ENCODE measurements around the gene SARNP. TPM values are rescaled to one million over a fixed set of nuclear protein-coding genes. Genes with fewer than 3 reads are reported as not detected.

Gene SARNP
- total RNA-seq, 1 experiment from 2014 or later, result 98.3 TPM

DNA sequence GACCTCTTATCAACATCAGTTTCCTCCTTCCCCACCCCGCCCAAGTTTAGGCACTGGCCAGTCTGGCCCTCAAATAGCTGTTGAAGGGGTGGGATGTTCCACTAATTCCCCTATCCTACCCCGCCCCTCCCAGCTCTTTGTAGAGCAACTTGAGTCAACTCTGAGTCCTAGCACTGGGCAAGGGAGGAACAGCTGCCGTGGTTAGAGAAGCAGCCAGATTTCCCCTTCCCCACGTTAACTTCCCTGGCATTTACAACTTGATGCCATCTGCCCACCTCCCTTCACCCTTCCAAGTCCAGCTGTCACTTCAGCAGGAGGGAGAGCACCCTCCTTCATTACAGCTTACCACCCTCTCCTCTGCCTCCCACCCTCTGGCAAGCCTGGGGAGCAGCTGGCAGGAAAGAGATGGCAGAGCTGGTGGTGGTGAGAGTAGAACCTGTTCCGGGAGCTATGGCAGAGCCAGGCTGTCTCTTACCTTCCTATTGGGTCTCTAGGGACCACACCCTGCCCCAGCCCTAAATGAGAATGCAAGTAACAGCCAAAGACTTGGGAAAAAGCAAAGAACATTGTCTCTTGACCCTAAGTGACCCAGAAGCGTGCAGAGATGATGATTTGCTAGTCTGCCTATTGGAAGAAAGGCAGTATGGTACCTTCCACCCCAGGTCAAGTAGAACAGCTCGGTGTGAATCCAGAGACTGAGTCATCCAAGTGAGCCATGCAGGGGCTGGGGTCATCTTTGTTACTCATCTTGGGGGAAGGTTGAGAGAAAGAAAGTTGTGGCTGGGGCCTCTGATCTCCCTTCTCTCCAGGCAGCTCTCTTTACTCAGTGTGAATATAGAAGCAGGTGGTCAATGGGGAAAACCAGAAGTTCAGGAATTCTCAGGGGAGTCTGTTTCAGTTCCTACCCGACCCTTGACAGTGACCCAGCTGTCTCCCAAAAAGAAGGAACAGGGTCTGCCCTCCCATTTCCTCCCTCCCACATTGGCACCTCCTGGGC lies 100.2 kb downstream of the SARNP start (continued):
- no peak for TF ChIP-seq NR1H2 (CRISPR knock-in tag; IDR thresholded peaks at IDR 0.05)
- no peak for TF ChIP-seq KAT7 (CRISPR knock-in tag; IDR thresholded peaks at IDR 0.05; ENCODE audit: borderline replicate concordance)
- TF ChIP-seq, protein P1, sequence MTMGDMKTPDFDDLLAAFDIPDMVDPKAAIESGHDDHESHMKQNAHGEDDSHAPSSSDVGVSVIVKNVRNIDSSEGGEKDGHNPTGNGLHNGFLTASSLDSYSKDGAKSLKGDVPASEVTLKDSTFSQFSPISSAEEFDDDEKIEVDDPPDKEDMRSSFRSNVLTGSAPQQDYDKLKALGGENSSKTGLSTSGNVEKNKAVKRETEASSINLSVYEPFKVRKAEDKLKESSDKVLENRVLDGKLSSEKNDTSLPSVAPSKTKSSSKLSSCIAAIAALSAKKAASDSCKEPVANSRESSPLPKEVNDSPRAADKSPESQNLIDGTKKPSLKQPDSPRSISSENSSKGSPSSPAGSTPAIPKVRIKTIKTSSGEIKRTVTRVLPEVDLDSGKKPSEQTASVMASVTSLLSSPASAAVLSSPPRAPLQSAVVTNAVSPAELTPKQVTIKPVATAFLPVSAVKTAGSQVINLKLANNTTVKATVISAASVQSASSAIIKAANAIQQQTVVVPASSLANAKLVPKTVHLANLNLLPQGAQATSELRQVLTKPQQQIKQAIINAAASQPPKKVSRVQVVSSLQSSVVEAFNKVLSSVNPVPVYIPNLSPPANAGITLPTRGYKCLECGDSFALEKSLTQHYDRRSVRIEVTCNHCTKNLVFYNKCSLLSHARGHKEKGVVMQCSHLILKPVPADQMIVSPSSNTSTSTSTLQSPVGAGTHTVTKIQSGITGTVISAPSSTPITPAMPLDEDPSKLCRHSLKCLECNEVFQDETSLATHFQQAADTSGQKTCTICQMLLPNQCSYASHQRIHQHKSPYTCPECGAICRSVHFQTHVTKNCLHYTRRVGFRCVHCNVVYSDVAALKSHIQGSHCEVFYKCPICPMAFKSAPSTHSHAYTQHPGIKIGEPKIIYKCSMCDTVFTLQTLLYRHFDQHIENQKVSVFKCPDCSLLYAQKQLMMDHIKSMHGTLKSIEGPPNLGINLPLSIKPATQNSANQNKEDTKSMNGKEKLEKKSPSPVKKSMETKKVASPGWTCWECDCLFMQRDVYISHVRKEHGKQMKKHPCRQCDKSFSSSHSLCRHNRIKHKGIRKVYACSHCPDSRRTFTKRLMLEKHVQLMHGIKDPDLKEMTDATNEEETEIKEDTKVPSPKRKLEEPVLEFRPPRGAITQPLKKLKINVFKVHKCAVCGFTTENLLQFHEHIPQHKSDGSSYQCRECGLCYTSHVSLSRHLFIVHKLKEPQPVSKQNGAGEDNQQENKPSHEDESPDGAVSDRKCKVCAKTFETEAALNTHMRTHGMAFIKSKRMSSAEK (CRISPR knock-in tag; IDR thresholded peaks at IDR 0.05; ENCODE audit: borderline replicate concordance), result no peak
- no peak for TF ChIP-seq GRHL2 (CRISPR knock-in tag; IDR thresholded peaks at IDR 0.05; ENCODE audit: insufficient replicate concordance, severe bottlenecking)
- TF ChIP-seq, protein P2, sequence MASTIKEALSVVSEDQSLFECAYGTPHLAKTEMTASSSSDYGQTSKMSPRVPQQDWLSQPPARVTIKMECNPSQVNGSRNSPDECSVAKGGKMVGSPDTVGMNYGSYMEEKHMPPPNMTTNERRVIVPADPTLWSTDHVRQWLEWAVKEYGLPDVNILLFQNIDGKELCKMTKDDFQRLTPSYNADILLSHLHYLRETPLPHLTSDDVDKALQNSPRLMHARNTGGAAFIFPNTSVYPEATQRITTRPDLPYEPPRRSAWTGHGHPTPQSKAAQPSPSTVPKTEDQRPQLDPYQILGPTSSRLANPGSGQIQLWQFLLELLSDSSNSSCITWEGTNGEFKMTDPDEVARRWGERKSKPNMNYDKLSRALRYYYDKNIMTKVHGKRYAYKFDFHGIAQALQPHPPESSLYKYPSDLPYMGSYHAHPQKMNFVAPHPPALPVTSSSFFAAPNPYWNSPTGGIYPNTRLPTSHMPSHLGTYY (CRISPR knock-in tag; IDR thresholded peaks at IDR 0.05), result no peak

DNA sequence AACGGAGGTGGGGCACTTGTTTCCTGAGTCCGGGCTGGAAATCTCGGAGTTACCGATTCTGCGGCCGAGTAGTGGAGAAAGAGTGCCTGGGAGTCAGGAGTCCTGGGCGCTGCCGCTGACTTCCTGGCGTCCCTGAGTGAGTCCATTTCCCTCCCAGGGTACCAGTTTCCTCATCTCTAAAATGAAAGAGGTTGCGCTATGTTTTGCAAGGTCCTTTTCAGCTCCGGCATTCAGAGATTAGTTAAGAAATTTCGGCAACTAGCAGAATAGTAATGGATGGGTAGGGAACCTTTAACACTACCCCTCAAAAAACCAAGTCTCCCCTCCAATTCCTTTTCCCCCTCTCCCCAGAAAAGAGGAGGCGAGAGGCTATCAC lies 101.0 kb downstream of the SARNP start:
- peaks cover 22% of the 10 kb centered on the region for H3K27me3 Mint-ChIP-seq (ENCODE audit: low read depth)

DNA sequence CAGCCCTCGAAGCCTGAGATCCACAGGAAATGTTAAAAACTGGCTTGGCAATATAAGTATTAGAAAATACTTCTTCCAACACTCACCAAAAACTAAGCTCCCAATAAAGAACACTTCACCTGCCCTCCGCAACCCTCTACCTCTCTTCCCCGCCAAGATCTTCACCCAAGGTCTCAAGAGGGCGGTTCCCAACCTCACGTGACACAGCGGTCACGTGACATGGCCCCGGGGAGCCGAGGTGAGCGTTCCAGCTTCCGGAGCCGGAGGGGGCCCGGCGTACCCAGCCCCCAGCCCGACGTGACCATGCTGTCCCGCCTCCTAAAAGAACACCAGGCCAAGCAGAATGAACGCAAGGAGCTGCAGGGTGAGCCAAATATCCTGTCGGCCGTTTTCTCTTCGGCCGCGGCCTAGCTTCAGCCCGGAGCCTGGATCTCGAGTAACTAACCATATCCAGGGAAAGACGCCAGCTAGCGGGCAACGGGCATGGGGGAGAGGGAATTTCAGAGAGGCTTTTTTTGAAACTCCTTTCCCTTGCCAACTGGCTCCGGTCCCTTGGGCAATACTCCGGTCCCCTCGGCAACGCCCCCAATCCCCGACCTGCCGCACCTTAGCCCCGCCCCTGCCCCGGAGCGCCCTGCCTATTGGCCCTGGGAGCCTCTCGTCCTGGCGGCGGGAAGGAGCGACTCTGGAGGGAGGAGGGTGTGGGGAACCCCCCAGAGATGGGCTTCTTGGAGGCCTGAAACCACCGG lies 101.5 kb downstream of the SARNP start, which contains the start of gene BLOC1S1:
Gene BLOC1S1 (plus strand): TSS at position 214 of the 749 bp plus-strand sequence. CDS start 6 bp downstream, at position 220.
- ATAC-seq, result peak; percentile 88
- TF ChIP-seq NFATC4 (CRISPR knock-in tag; IDR thresholded peaks at IDR 0.05) (no peak), SOX15 (CRISPR knock-in tag; IDR thresholded peaks at IDR 0.05) (no peak), TEAD1 (CRISPR knock-in tag; IDR thresholded peaks at IDR 0.05) (peak; percentile 68; the same call in 1 of the 2 replicates)
- TF ChIP-seq, protein P3, sequence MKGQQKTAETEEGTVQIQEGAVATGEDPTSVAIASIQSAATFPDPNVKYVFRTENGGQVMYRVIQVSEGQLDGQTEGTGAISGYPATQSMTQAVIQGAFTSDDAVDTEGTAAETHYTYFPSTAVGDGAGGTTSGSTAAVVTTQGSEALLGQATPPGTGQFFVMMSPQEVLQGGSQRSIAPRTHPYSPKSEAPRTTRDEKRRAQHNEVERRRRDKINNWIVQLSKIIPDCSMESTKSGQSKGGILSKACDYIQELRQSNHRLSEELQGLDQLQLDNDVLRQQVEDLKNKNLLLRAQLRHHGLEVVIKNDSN (CRISPR knock-in tag; IDR thresholded peaks at IDR 0.05), result peak; percentile 100
- TF ChIP-seq, protein P4, sequence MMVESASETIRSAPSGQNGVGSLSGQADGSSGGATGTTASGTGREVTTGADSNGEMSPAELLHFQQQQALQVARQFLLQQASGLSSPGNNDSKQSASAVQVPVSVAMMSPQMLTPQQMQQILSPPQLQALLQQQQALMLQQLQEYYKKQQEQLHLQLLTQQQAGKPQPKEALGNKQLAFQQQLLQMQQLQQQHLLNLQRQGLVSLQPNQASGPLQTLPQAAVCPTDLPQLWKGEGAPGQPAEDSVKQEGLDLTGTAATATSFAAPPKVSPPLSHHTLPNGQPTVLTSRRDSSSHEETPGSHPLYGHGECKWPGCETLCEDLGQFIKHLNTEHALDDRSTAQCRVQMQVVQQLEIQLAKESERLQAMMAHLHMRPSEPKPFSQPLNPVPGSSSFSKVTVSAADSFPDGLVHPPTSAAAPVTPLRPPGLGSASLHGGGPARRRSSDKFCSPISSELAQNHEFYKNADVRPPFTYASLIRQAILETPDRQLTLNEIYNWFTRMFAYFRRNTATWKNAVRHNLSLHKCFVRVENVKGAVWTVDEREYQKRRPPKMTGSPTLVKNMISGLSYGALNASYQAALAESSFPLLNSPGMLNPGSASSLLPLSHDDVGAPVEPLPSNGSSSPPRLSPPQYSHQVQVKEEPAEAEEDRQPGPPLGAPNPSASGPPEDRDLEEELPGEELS (CRISPR knock-in tag; IDR thresholded peaks at IDR 0.05), result no peak; the same call in 1 of the 2 replicates
- TF ChIP-seq, protein P1 (CRISPR knock-in tag; IDR thresholded peaks at IDR 0.05; ENCODE audit: borderline replicate concordance), result no peak

More for the DNA sequence above, 101.0 kb downstream of the SARNP start:
- ChIA-PET CTCF (interaction anchor here (0.6 to 10.8 kb wide), 7 partner anchors 10 to 324 kb away, joined by 3 to 141 read pairs (median 16); partner anchors contain the start of genes CD63, ITGA7 and SARNP), POLR2A (interaction anchor here (0.5 to 3.4 kb wide), 4 partner anchors 11 to 245 kb away, joined by 3 to 21 read pairs (median 4); partner anchors contain the start of gene CD63)
- Mint-ChIP-seq H3K4me1 (peaks cover 37% of the 10 kb centered on the region), H3K9me3 (no peaks in the 10 kb centered on the region), H3K36me3 (no peaks in the 10 kb centered on the region), H3K27ac (peak overlapping the region; percentile 84), H3K4me3 (peak overlapping the region; percentile 85)
- TF ChIP-seq SP1 (CRISPR knock-in tag; conservative IDR thresholded peaks at IDR 0.05), result no peak
- no peak for TF ChIP-seq ATF1 (CRISPR knock-in tag; IDR thresholded peaks at IDR 0.05)
- TF ChIP-seq, protein P5, sequence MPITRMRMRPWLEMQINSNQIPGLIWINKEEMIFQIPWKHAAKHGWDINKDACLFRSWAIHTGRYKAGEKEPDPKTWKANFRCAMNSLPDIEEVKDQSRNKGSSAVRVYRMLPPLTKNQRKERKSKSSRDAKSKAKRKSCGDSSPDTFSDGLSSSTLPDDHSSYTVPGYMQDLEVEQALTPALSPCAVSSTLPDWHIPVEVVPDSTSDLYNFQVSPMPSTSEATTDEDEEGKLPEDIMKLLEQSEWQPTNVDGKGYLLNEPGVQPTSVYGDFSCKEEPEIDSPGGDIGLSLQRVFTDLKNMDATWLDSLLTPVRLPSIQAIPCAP (CRISPR knock-in tag; IDR thresholded peaks at IDR 0.05), result no peak
- DNase-seq (ENCODE audit: low spot score) (no peak), ATAC-seq (no peak; the same call in 1 of the 2 replicates)

More for the DNA sequence above, 101.5 kb downstream of the SARNP start, which contains the start of gene BLOC1S1:
- peak within 1 kb of the TSS; percentile 84 for H3K27ac Mint-ChIP-seq
- H3K9me3 Mint-ChIP-seq, result no peaks in the 10 kb centered on the region
- peak; percentile 96 for DNase-seq (ENCODE audit: low spot score)
- no peaks in the 10 kb centered on the region for H3K36me3 Mint-ChIP-seq
- ChIA-PET POLR2A (interaction anchor here (0.5 to 3.4 kb wide), 5 partner anchors 9 to 245 kb away, joined by 3 to 21 read pairs (median 5); partner anchors contain the start of genes CD63 and ITGA7), CTCF (interaction anchor here (0.6 to 10.8 kb wide), 9 partner anchors 9 to 115 kb away, joined by 3 to 141 read pairs (median 3); partner anchors contain the start of genes CD63, ITGA7 and SARNP)
- peak within 1 kb of the TSS; percentile 85 for H3K4me3 Mint-ChIP-seq
- H3K27me3 Mint-ChIP-seq (ENCODE audit: low read depth), result peaks cover 24% of the 10 kb centered on the region
- H3K4me1 Mint-ChIP-seq, result peaks cover 37% of the 10 kb centered on the region

Measured in WTC11 (cell line).